NCI-H2171 (cell line): ENCODE measurements around the gene AP1AR.

Source experiments
- DNase-seq: peaks from one replicate; lab custom pipeline; 2025; lab: John Stamatoyannopoulos, UW

The AP1AR gene

GRCh38 chr4:112312610-112313239, 81.1 kb downstream of the AP1AR start:
- DNase-seq, result no peak

GRCh38 chr4:112315446-112315845, 83.9 kb downstream of the AP1AR start:
- DNase-seq, result no peak

- DNase-seq, result no peak
Measured at GRCh38 chr4:112316360-112316759, 84.8 kb downstream of the AP1AR start.

GRCh38 chr4:112318239-112319142, 86.9 kb downstream of the AP1AR start:
- DNase-seq, result no peak
